ENCODE results near the gene TAS2R5.

GRCh38 chr7:141748396-141748795 is 41.6 kb upstream of the TAS2R5 start:
- TF ChIP-seq EZH2 (IDR thresholded peaks at IDR 0.05; ENCODE audit: borderline replicate concordance) (no peak), CTCF (IDR thresholded peaks at IDR 0.05; ENCODE audit: poor library complexity) (no peak), EZH2phosphoT487 (IDR thresholded peaks at IDR 0.05; ENCODE audit: low read depth, severe bottlenecking, unreplicated experiment) (no peak)
